GM12878 (cell line): ENCODE data around the gene IRAK3. TPM values are rescaled to one million over a fixed set of nuclear protein-coding genes. Genes with fewer than 3 reads are reported as not detected.
"Not testable (repeated sequence)": the region's sequence is repeated elsewhere in the genome, so short reads cannot be mapped to it uniquely, and the experiment has no call there.

ENCODE experiments used
- ATAC-seq: fragments of 200-7000 bp; cut with Tn5 transposase; 3 replicates; pipeline ENCODE4 v1.9.1; 2020; ENCODE audit warnings: mild to moderate bottlenecking, moderate library complexity
- BruUV-seq: library from RNA; stranded (reverse); fragments of 400-500 nt; replicated peaks from 2 replicates; lab custom pipeline; 2021; lab: Mats Ljungman, UMichigan
- CTCF ChIA-PET: fragments of 300-600 bp; sonication (Branson Sonifier 250); formaldehyde crosslinking; extraction: SDS; loops from one replicate; lab custom pipeline; 2021; ENCODE audit warnings: inconsistent platforms; lab: Yijun Ruan, JAX
- POLR2A ChIA-PET: fragments of 350-600 bp; formaldehyde crosslinking; extraction: SDS; loops from one replicate; lab custom pipeline; 2021; ENCODE audit warnings: inconsistent platforms; lab: Charles Lee
- RAD21 ChIA-PET: fragments of 300-600 bp; sonication (Branson Sonifier 250); formaldehyde crosslinking; loops from one replicate; lab custom pipeline; 2023; ENCODE audit warnings: antibody characterized with exemption; ENCODE audit not compliant: unreplicated experiment; lab: Charles Lee
- SMC1A ChIA-PET: fragments of 300-600 bp; sonication (Branson Sonifier 250); formaldehyde crosslinking; loops from one replicate; lab custom pipeline; 2023; ENCODE audit not compliant: unreplicated experiment, uncharacterized antibody; lab: Charles Lee
- DNase-seq: peaks from one replicate; pipeline ENCODE4 v3.0.0-alpha.2; 2011; ENCODE audit warnings: low read depth, low spot score
- FAIRE-seq: peaks from 3 replicates; lab custom pipeline; 2011; peaks lifted over from hg19 to GRCh38; lab: Jason Lieb, UNC
- H2AFZ ChIP-seq: 2 replicates; pipeline ENCODE4 v1.6.0; 2011; ENCODE audit warnings: low read depth, low read length, control low read depth; ENCODE audit not compliant: control insufficient read depth
- H3K27ac ChIP-seq: 2 replicates; pipeline ENCODE4 v1.5.1; 2011; ENCODE audit warnings: control low read depth; ENCODE audit not compliant: control insufficient read depth, insufficient read depth
- H3K27me3 ChIP-seq, 2 experiments: replicated peaks in 1 of 2; 2 replicates each; pipeline versions ENCODE4 v1.6.0 to v1.6.1; 2011; ENCODE audit warnings: low read length in 1 of 2; ENCODE audit not compliant: control insufficient read depth in 2 of 2, insufficient read depth in 2 of 2
- H3K36me3 ChIP-seq, 2 experiments: 2 replicates each; pipeline ENCODE4 v1.5.1; 2011; ENCODE audit warnings: low read length in 1 of 2; ENCODE audit not compliant: control insufficient read depth in 2 of 2, insufficient read depth in 2 of 2
- H3K4me1 ChIP-seq: 2 replicates; pipeline ENCODE4 v1.6.1; 2011; ENCODE audit warnings: mild to moderate bottlenecking, low read length, moderate library complexity, mixed read lengths; ENCODE audit not compliant: control insufficient read depth, insufficient read depth
- H3K4me2 ChIP-seq: 2 replicates; pipeline ENCODE4 v1.6.0; 2011; ENCODE audit warnings: control low read depth; ENCODE audit not compliant: control insufficient read depth, insufficient read depth
- H3K4me3 ChIP-seq: fragments of 200-600 bp; sonication (generic); 2 replicates; pipeline ENCODE4 v1.5.1; 2016
- H3K79me2 ChIP-seq: 2 replicates; pipeline ENCODE4 v1.6.0; 2011; ENCODE audit warnings: low read length; ENCODE audit not compliant: control insufficient read depth, insufficient read depth
- H3K9ac ChIP-seq: 2 replicates; pipeline ENCODE4 v1.8.0; 2011; ENCODE audit warnings: low read length, control low read depth, mixed read lengths; ENCODE audit not compliant: control insufficient read depth, insufficient read depth
- H3K9me3 ChIP-seq: replicated peaks from 3 replicates; pipeline ENCODE4 v1.5.1; 2011; ENCODE audit warnings: mild to moderate bottlenecking, low read length; ENCODE audit not compliant: control insufficient read depth, insufficient read depth
- H4K20me1 ChIP-seq: 2 replicates; pipeline ENCODE4 v1.6.0; 2011; ENCODE audit not compliant: control insufficient read depth, insufficient read depth
- SREBF2 ChIP-seq: IDR thresholded peaks from 2 replicates; pipeline ENCODE4 v1.6.1; 2012; ENCODE audit warnings: mild to moderate bottlenecking, low read length
- whole genome bisulfite sequencing: methylation state at CpG from one replicate; pipeline ENCODE4 v1.1.6; 2016; ENCODE audit warnings: low lambda C conversion rate; ENCODE audit not compliant: insufficient replicate concordance, insufficient coverage; ENCODE audit errors: missing lambda C conversion rate; 5-methylcytosine and 5-hydroxymethylcytosine counted together
- in situ Hi-C: fragments of 300-500 bp; cut with MboI; formaldehyde crosslinking; loops from 9 replicates; pipeline ENCODE4 v1.14.3; 2018; ENCODE audit warnings: mixed read lengths
- intact Hi-C: fragments of 100-400 bp; cut with micrococcal nuclease; formaldehyde crosslinking; loops from one replicate; pipeline ENCODE4 v1.14.2; 2022; ENCODE audit not compliant: unreplicated experiment
- polyA plus RNA-seq, 11 experiments: library from polyadenylated mRNA; depleted of rRNA in 4 of 11; unstranded in 6 of 11; stranded (reverse) in 5 of 11; fragments of >200 nt; fragmentation: Nextera tagmentation in 4 of 11; fragmentation: Illumina TruSeq in 1 of 11; extraction: Ambion mirVana in 4 of 11; extraction: Trizol in 1 of 11; gene quantifications; 1 replicate in 1 of 11; 2 replicates in 10 of 11; pipeline versions ENCODE4 v1.2.1 to v1.2.3, GENCODE V29; 2011 to 2016; ENCODE audit warnings: inconsistent platforms in 2 of 11, missing spikeins in 2 of 11, low read depth in 1 of 11
- total RNA-seq, 4 experiments: library from RNA; depleted of rRNA in 3 of 4; stranded (reverse); fragments of >200 nt in 3 of 4; fragmentation: Illumina TruSeq in 1 of 4; extraction: Trizol in 1 of 4; gene quantifications; 2 replicates each; pipeline versions ENCODE4 v1.2.1 to v1.2.3, GENCODE V29; 2013 to 2021
- TF ChIP-seq, protein P1 (sequence below), 3 experiments: IDR thresholded peaks in 2 of 3; conservative IDR thresholded peaks in 1 of 3; 2 replicates each; pipeline ENCODE4 v1.5.1; 2011; ENCODE audit warnings: low read depth in 3 of 3, low read length in 3 of 3, mild to moderate bottlenecking in 3 of 3, control low read depth in 2 of 3, moderate library complexity in 2 of 3, inconsistent platforms in 1 of 3, mixed read lengths in 1 of 3; ENCODE audit not compliant: control insufficient read depth in 2 of 3, insufficient read depth in 1 of 3; ENCODE audit errors: extremely low read depth in 1 of 3
- TF ChIP-seq, protein P2 (sequence below): fragments of 450-650 bp; IDR thresholded peaks from 2 replicates; pipeline ENCODE4 v1.6.1; 2014; ENCODE audit warnings: mild to moderate bottlenecking

IRAK3 gene
- total and polyA plus RNA-seq, 10 of the 15 experiments (the other 5 are each of a cell fraction or from before 2014, with no cell fraction given): 1.4 to 14.1 (median 5.4) TPM

DNA sequence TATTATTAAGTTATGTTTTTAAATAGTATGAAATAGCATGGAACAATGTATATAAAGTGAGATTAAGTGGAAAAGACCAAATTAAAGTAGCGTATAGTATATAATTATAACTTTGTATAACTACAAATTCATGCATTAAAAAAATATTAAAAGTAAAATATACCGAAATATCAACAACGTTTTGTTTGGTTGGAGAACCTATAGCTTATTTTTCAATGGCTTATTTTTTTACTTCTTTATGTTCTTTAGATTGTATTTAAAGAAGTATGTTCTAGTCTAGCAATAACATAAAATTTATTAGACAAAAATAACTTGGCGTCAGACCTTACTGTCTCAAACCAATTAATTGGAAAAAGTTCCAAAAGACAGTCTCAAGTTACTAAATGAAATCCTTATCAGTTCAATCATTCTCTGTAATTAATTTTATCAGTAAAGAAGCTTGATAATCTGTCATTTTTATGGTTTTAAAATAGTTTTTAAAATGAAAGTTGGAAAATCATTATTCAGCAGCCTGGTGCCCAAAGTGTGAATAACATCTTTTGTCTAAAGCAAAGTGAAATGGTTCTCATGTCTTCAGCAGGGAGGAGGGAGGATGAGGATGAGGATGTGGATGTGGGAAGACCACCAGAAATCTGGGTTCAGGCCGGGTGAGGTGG, 46.7 kb downstream of the IRAK3 start:
- Histone ChIP-seq H3K36me3 (no peaks in the 10 kb centered on the region), H3K9ac (peak overlapping the region; percentile 47), H3K9me3 (no peaks in the 10 kb centered on the region), H2AFZ (peak overlapping the region; percentile 21; the same call in 1 of the 2 replicates), H4K20me1 (no peaks in the 10 kb centered on the region), H3K4me2 (peak overlapping the region; percentile 23), H3K79me2 (no peaks in the 10 kb centered on the region), H3K4me1 (peaks cover 8% of the 10 kb centered on the region; the same call in 1 of the 2 replicates), H3K27ac (no peak overlapping the region), H3K27me3 (no peaks in the 10 kb centered on the region), H3K4me3 (no peak overlapping the region; the same call in 1 of the 2 replicates)
- ChIA-PET RAD21 (interaction anchor here (1.0 to 4.1 kb wide), 12 partner anchors 11 to 105 kb away, joined by 3 to 17 read pairs (median 4); partner anchors contain the start of genes LLPH and TMBIM4), SMC1A (interaction anchor here (0.7 to 3.2 kb wide), 16 partner anchors 9 to 418 kb away, joined by 3 to 13 read pairs (median 4); partner anchors contain the start of gene LLPH), POLR2A (interaction anchor here (0.6 to 2.3 kb wide), 7 partner anchors 11 to 114 kb away, joined by 3 to 12 read pairs (median 5); partner anchors contain the start of gene HELB), CTCF (interaction anchor here (0.7 to 3.0 kb wide), 11 partner anchors 11 to 119 kb away, joined by 3 to 17 read pairs (median 4); partner anchors contain the start of genes IRAK3, LLPH and TMBIM4)
- in situ Hi-C loops (no loop called here), intact Hi-C loops (no loop called here)
- WGBS: 40% methylated on average over 5 of the region's 5 CpGs
- ATAC-seq: 0 out of 3 replicates have a peak, but pooled peaks have one; percentile 13
- DNase-seq: no peak
- no TSS peak for BruUV-seq
- TF ChIP-seq SREBF2: no peak
- TF ChIP-seq, protein P1, sequence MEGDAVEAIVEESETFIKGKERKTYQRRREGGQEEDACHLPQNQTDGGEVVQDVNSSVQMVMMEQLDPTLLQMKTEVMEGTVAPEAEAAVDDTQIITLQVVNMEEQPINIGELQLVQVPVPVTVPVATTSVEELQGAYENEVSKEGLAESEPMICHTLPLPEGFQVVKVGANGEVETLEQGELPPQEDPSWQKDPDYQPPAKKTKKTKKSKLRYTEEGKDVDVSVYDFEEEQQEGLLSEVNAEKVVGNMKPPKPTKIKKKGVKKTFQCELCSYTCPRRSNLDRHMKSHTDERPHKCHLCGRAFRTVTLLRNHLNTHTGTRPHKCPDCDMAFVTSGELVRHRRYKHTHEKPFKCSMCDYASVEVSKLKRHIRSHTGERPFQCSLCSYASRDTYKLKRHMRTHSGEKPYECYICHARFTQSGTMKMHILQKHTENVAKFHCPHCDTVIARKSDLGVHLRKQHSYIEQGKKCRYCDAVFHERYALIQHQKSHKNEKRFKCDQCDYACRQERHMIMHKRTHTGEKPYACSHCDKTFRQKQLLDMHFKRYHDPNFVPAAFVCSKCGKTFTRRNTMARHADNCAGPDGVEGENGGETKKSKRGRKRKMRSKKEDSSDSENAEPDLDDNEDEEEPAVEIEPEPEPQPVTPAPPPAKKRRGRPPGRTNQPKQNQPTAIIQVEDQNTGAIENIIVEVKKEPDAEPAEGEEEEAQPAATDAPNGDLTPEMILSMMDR (IDR thresholded peaks at IDR 0.05 in 2 of 3, conservative IDR thresholded peaks at IDR 0.05 in 1 of 3; ENCODE audit: control insufficient read depth in 2 of 3, extremely low read depth in 1 of 3, insufficient read depth in 1 of 3, low read depth in 3 of 3, low read length in 3 of 3): 0 out of 6 replicates have a peak, but pooled peaks of 1 of the 3 experiments have one; percentile 9
- TF ChIP-seq, protein P2, sequence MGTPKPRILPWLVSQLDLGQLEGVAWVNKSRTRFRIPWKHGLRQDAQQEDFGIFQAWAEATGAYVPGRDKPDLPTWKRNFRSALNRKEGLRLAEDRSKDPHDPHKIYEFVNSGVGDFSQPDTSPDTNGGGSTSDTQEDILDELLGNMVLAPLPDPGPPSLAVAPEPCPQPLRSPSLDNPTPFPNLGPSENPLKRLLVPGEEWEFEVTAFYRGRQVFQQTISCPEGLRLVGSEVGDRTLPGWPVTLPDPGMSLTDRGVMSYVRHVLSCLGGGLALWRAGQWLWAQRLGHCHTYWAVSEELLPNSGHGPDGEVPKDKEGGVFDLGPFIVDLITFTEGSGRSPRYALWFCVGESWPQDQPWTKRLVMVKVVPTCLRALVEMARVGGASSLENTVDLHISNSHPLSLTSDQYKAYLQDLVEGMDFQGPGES: no peak
- peak; percentile 23 for FAIRE-seq

DNA sequence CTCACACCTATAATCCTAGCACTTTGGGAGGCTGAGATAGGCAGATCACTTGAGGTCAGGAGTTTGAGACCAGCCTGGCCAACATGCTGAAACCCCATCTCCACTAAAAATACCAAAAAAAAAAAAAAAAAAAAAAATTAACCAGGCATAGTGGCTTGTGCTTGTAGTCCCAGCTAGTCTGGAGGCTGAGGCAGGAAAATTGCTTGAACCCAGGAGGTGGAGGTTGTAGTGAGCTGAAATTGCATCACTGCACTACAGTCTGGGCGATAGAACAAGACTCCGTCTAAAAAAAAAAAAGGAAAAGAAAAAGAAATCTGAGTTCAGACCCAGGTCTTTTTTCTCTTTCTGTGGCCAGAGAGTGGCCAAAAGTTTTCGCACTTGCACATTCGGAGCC, 47.3 kb downstream of the IRAK3 start:
- DNase-seq, H3K9ac ChIP-seq, H3K36me3 ChIP-seq, H3K9me3 ChIP-seq, H4K20me1 ChIP-seq, H3K4me2 ChIP-seq, BruUV-seq, H3K4me1 ChIP-seq, H3K27me3 ChIP-seq, intact Hi-C loops, in situ Hi-C loops, H3K79me2 ChIP-seq, H2AFZ ChIP-seq, FAIRE-seq, ATAC-seq, H3K4me3 ChIP-seq, H3K27ac ChIP-seq: not testable (repeated sequence)
- SMC1A ChIA-PET: interaction anchor here (1.0 to 3.2 kb wide), 13 partner anchors 8 to 128 kb away, joined by 3 to 13 read pairs (median 3); partner anchors contain the start of genes LLPH and TMBIM4
- POLR2A ChIA-PET: interaction anchor here (1.6 to 2.3 kb wide), 4 partner anchors 11 to 46 kb away, joined by 4 to 10 read pairs (median 6); no protein-coding TSS in a partner anchor
- CTCF ChIA-PET: interaction anchor here (0.6 to 3.0 kb wide), 10 partner anchors 10 to 390 kb away, joined by 3 to 17 read pairs (median 4); partner anchors contain the start of genes LLPH and TMBIM4
- RAD21 ChIA-PET: interaction anchor here (1.1 to 4.1 kb wide), 7 partner anchors 10 to 105 kb away, joined by 3 to 17 read pairs (median 6); partner anchors contain the start of genes LLPH and TMBIM4
- 88% methylated on average over 4 of the region's 4 CpGs for WGBS
